IPS-NIHi11 (cell line): ENCODE measurements around the gene THAP7.
A peak's percentile ranks its signal among the peaks of the same experiment; 100 is the strongest.
"Not testable (repeated sequence)": the region's sequence is repeated elsewhere in the genome, so short reads cannot be mapped to it uniquely, and the experiment has no call there.

Experiments used
- DNase-seq: peaks from one replicate; pipeline ENCODE4 v3.0.0; 2012; ENCODE audit warnings: mixed read lengths, low spot score

THAP7 gene

GRCh38 chr22:20978419-20978818 lies 23.5 kb downstream of the THAP7 start:
- no peak for DNase-seq

GRCh38 chr22:20977516-20978170 lies 24.3 kb downstream of the THAP7 start:
- DNase-seq = no peak

- DNase-seq = no peak
These were observed 24.9 kb downstream of the THAP7 start for GRCh38 chr22:20977019-20977418.

GRCh38 chr22:20976291-20976877 lies 25.5 kb downstream of the THAP7 start:
- DNase-seq = no peak

GRCh38 chr22:20975541-20976290 lies 26.2 kb downstream of the THAP7 start:
- no peak for DNase-seq

GRCh38 chr22:20974336-20974955 lies 27.5 kb downstream of the THAP7 start:
- DNase-seq = no peak

- no peak for DNase-seq
These were observed 28.2 kb downstream of the THAP7 start for GRCh38 chr22:20973634-20974286.

- no peak for DNase-seq
These were observed 28.9 kb downstream of the THAP7 start for GRCh38 chr22:20972933-20973577.

GRCh38 chr22:20972014-20972694 lies 29.8 kb downstream of the THAP7 start:
- DNase-seq = not testable (repeated sequence)

GRCh38 chr22:20970939-20971657 lies 30.8 kb downstream of the THAP7 start:
- DNase-seq = no peak

- no peak for DNase-seq
These were observed 33.5 kb downstream of the THAP7 start for GRCh38 chr22:20968281-20968977.

GRCh38 chr22:20967697-20968211 lies 34.2 kb downstream of the THAP7 start:
- peak; percentile 59 for DNase-seq

- DNase-seq = no peak
These were observed 34.8 kb downstream of the THAP7 start, which contains the start of gene AIFM3 for GRCh38 chr22:20966883-20967696. Gene AIFM3 (plus strand): TSS chr22:20967255. CDS start chr22:20967945, 690 bp downstream.

GRCh38 chr22:20965888-20966855 lies 35.7 kb downstream of the THAP7 start:
- DNase-seq = no peak

GRCh38 chr22:20965104-20965887 lies 36.6 kb downstream of the THAP7 start:
- peak; percentile 48 for DNase-seq

- peak; percentile 52 for DNase-seq
These were observed 37.2 kb downstream of the THAP7 start for GRCh38 chr22:20964799-20965103.
